Measurements from ENCODE around the gene EYA4.

Gene EYA4

DNA sequence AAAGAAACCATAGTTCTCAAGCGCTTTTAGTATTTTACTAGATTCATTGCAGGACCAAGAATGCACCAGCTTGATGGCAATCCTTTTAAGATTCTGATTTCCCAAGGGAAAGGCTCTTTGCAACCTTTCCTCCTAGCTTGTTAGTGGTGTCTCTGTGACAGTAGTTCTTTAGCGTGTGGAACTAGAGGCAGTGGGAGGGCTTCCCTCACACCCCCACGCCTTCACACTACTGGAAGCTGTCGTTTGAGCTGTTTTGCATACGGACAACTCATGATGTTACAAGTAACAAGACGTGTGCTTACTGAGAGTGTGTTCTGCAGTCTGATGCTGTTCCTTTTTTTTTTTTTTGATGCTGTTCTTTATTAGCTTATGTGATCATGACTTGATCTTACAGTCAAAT, 34.1 kb downstream of the EYA4 start:
- H3K23ac ChIP-seq (ENCODE audit: low read length), result no peak overlapping the region
- no peaks in the 10 kb centered on the region for H3K4me1 ChIP-seq (ENCODE audit: control insufficient read depth in 1 of 2, insufficient read depth in 2 of 2, low read length in 2 of 2)
- H3K9me3 ChIP-seq (ENCODE audit: insufficient read depth, low read depth, low read length), result no peaks in the 10 kb centered on the region
- no peak overlapping the region for H2AFZ ChIP-seq (ENCODE audit: insufficient read depth, low read length, poor library complexity)
- H3K18ac ChIP-seq (ENCODE audit: low read length), result no peak overlapping the region
- no peak overlapping the region for H2BK5ac ChIP-seq (ENCODE audit: low read depth, low read length, poor library complexity)
- H4K8ac ChIP-seq (ENCODE audit: low read depth, low read length), result no peak overlapping the region
- no peak for DNase-seq
- H3K27ac ChIP-seq (ENCODE audit: low read depth, low read length), result no peak overlapping the region
- H3K27me3 ChIP-seq (ENCODE audit: insufficient read depth, low read length), result no peaks in the 10 kb centered on the region
- no peak overlapping the region for H4K91ac ChIP-seq (ENCODE audit: low read depth, low read length)
- no peak overlapping the region for H4K12ac ChIP-seq (ENCODE audit: low read depth, low read length)
- H3K4ac ChIP-seq (ENCODE audit: low read depth, low read length), result no peak overlapping the region
- no CpG with 5 or more reads among the region's 6 CpGs for WGBS (ENCODE audit: extremely low coverage, insufficient coverage, insufficient read length)
- H3K14ac ChIP-seq (ENCODE audit: low read length), result no peak overlapping the region
- no peak overlapping the region for H2BK12ac ChIP-seq (ENCODE audit: low read length)
- H3K79me2 ChIP-seq (ENCODE audit: control insufficient read depth, insufficient read depth, low read length, poor library complexity), result no peaks in the 10 kb centered on the region
- no peak overlapping the region for H2AK5ac ChIP-seq (ENCODE audit: low read length)
- H3K9ac ChIP-seq (ENCODE audit: low read length), result no peak overlapping the region
- no peaks in the 10 kb centered on the region for H3K36me3 ChIP-seq (ENCODE audit: control insufficient read depth in 1 of 2, insufficient read depth in 2 of 2, low read length in 2 of 2)
- no peak overlapping the region for H2BK120ac ChIP-seq (ENCODE audit: insufficient read depth, low read length, poor library complexity)
- no peaks in the 10 kb centered on the region for H3K79me1 ChIP-seq (ENCODE audit: low read length)
- H3K4me3 ChIP-seq (ENCODE audit: low read depth, low read length), result no peak overlapping the region
- no peak overlapping the region for H3K4me2 ChIP-seq (ENCODE audit: low read length)

DNA sequence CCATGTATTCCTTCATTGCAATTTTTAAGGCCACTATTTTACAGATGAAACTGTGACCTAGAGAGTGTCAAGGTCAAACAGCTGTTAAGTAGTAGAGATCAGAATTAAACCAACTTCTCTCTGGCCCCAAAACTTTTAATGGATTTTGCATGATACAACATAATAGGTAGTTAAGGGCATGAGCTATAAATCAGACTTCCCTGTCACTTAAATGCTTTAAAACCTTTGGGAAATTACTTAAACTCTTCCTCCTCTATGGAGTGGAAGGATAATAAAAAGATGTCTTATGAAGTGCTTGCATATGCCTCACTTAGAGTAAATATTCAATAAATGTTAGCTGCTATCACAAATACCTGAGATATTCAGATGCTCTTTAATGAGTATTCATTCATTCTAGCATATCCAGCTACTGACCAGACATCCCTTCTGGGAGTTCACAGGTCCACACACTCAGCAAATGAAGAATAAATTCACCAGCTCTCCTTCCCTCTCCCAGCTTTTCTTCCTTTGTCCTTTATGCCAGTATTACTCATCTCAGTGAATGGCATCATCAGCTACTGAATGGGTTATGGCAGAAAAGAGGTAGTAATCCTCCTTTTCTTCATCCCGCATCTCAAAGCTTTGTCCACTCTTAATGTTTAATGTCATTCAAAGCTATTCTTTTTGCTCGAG, 36.2 kb downstream of the EYA4 start:
- no peak overlapping the region for H3K14ac ChIP-seq (ENCODE audit: low read length)
- no peak overlapping the region for H2AK5ac ChIP-seq (ENCODE audit: low read length)
- no peak overlapping the region for H3K27ac ChIP-seq (ENCODE audit: low read depth, low read length)
- no peak overlapping the region for H2AFZ ChIP-seq (ENCODE audit: insufficient read depth, low read length, poor library complexity)
- no peak overlapping the region for H3K9ac ChIP-seq (ENCODE audit: low read length)
- no peak overlapping the region for H3K4me2 ChIP-seq (ENCODE audit: low read length)
- no peak overlapping the region for H4K12ac ChIP-seq (ENCODE audit: low read depth, low read length)
- H3K23ac ChIP-seq (ENCODE audit: low read length), result no peak overlapping the region
- no peak for DNase-seq
- no peaks in the 10 kb centered on the region for H3K79me2 ChIP-seq (ENCODE audit: control insufficient read depth, insufficient read depth, low read length, poor library complexity)
- H3K4ac ChIP-seq (ENCODE audit: low read depth, low read length), result no peak overlapping the region
- H3K9me3 ChIP-seq (ENCODE audit: insufficient read depth, low read depth, low read length), result no peaks in the 10 kb centered on the region
- H3K4me1 ChIP-seq (ENCODE audit: control insufficient read depth in 1 of 2, insufficient read depth in 2 of 2, low read length in 2 of 2), result no peaks in the 10 kb centered on the region
- no CpG with 5 or more reads among the region's 2 CpGs for WGBS (ENCODE audit: extremely low coverage, insufficient coverage, insufficient read length)
- no peak overlapping the region for H4K8ac ChIP-seq (ENCODE audit: low read depth, low read length)
- no peaks in the 10 kb centered on the region for H3K79me1 ChIP-seq (ENCODE audit: low read length)
- no peak overlapping the region for H3K4me3 ChIP-seq (ENCODE audit: low read depth, low read length)
- no peak overlapping the region for H2BK5ac ChIP-seq (ENCODE audit: low read depth, low read length, poor library complexity)
- H3K27me3 ChIP-seq (ENCODE audit: insufficient read depth, low read length), result no peaks in the 10 kb centered on the region
- H3K36me3 ChIP-seq (ENCODE audit: control insufficient read depth in 1 of 2, insufficient read depth in 2 of 2, low read length in 2 of 2), result no peaks in the 10 kb centered on the region
- no peak overlapping the region for H2BK12ac ChIP-seq (ENCODE audit: low read length)
- H3K18ac ChIP-seq (ENCODE audit: low read length), result no peak overlapping the region
- H2BK120ac ChIP-seq (ENCODE audit: insufficient read depth, low read length, poor library complexity), result no peak overlapping the region
- H4K91ac ChIP-seq (ENCODE audit: low read depth, low read length), result no peak overlapping the region

DNA sequence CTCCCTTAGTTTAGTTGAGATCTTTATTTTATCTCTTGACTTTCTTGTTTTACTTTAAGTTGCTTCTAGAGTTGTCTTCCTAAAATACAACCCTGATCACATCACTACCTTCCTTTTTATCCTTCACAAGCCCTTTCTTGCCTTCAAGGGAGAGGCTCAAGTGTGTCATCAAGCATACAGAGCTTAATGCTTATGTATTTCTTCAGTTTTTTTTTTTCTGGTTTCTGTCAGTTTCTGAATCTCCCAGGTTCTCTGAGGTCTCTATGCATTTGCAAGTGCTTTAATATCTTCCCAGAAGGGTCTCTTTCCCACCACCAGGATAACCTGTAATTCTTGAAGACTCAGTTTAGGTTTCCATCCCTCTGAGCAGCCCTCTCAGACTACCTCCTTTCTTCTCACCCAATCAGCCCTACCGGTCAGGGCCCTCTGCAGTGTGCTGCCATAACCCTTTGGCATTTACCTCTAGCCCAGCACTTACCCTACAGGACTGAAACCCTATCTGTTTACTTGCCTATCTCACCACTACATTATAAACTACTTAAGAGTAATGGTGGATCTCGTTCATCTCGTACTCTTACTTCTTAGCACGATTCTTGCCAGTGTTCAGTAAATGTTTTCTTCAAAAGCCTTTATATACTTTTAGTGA, 36.9 kb downstream of the EYA4 start:
- Histone ChIP-seq H3K18ac (ENCODE audit: low read length) (no peak overlapping the region), H3K14ac (ENCODE audit: low read length) (no peak overlapping the region), H2BK5ac (ENCODE audit: low read depth, low read length, poor library complexity) (no peak overlapping the region), H4K8ac (ENCODE audit: low read depth, low read length) (no peak overlapping the region), H3K36me3 (ENCODE audit: control insufficient read depth in 1 of 2, insufficient read depth in 2 of 2, low read length in 2 of 2) (no peaks in the 10 kb centered on the region), H4K12ac (ENCODE audit: low read depth, low read length) (no peak overlapping the region), H3K9ac (ENCODE audit: low read length) (no peak overlapping the region), H3K4me1 (ENCODE audit: control insufficient read depth in 1 of 2, insufficient read depth in 2 of 2, low read length in 2 of 2) (no peaks in the 10 kb centered on the region), H2AK5ac (ENCODE audit: low read length) (no peak overlapping the region), H4K91ac (ENCODE audit: low read depth, low read length) (no peak overlapping the region), H3K23ac (ENCODE audit: low read length) (no peak overlapping the region), H3K4me2 (ENCODE audit: low read length) (no peak overlapping the region), H3K4me3 (ENCODE audit: low read depth, low read length) (no peak overlapping the region), H3K4ac (ENCODE audit: low read depth, low read length) (no peak overlapping the region), H2BK12ac (ENCODE audit: low read length) (no peak overlapping the region), H3K27me3 (ENCODE audit: insufficient read depth, low read length) (no peaks in the 10 kb centered on the region), H3K27ac (ENCODE audit: low read depth, low read length) (no peak overlapping the region), H3K79me1 (ENCODE audit: low read length) (no peaks in the 10 kb centered on the region), H3K9me3 (ENCODE audit: insufficient read depth, low read depth, low read length) (no peaks in the 10 kb centered on the region), H2AFZ (ENCODE audit: insufficient read depth, low read length, poor library complexity) (no peak overlapping the region), H3K79me2 (ENCODE audit: control insufficient read depth, insufficient read depth, low read length, poor library complexity) (no peaks in the 10 kb centered on the region), H2BK120ac (ENCODE audit: insufficient read depth, low read length, poor library complexity) (no peak overlapping the region)
- no CpG with 5 or more reads among the region's 4 CpGs for WGBS (ENCODE audit: extremely low coverage, insufficient coverage, insufficient read length)
- DNase-seq, result no peak

DNA sequence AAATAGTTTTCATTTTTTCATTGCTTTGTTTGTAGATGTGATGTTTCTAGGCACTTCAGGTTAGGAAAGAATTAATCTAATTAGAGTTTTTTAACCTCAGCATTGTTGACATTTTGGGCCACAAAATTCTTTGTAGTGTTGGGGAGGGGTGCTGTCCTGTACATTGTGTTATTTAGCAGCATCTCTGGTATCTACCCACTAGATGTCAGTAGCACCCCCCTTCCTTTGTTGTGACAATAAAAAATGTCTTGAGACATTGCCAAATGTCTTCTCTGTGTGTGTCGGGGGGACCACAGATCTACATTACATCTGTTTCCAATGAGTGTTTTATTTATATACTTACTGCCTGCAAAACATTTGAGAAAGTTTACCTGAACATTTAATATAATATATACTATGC, 45.6 kb downstream of the EYA4 start:
- Histone ChIP-seq H3K9me3 (ENCODE audit: insufficient read depth, low read depth, low read length) (no peaks in the 10 kb centered on the region), H3K27ac (ENCODE audit: low read depth, low read length) (no peak overlapping the region), H3K79me1 (ENCODE audit: low read length) (no peaks in the 10 kb centered on the region), H4K91ac (ENCODE audit: low read depth, low read length) (no peak overlapping the region), H3K4me3 (ENCODE audit: low read depth, low read length) (no peak overlapping the region), H3K4me2 (ENCODE audit: low read length) (no peak overlapping the region), H3K4me1 (ENCODE audit: control insufficient read depth in 1 of 2, insufficient read depth in 2 of 2, low read length in 2 of 2) (no peaks in the 10 kb centered on the region), H4K8ac (ENCODE audit: low read depth, low read length) (no peak overlapping the region), H3K18ac (ENCODE audit: low read length) (no peak overlapping the region), H3K4ac (ENCODE audit: low read depth, low read length) (no peak overlapping the region), H2BK5ac (ENCODE audit: low read depth, low read length, poor library complexity) (no peak overlapping the region), H4K12ac (ENCODE audit: low read depth, low read length) (no peak overlapping the region), H3K9ac (ENCODE audit: low read length) (no peak overlapping the region), H2AFZ (ENCODE audit: insufficient read depth, low read length, poor library complexity) (no peak overlapping the region), H3K23ac (ENCODE audit: low read length) (no peak overlapping the region), H2AK5ac (ENCODE audit: low read length) (no peak overlapping the region), H2BK120ac (ENCODE audit: insufficient read depth, low read length, poor library complexity) (no peak overlapping the region), H3K36me3 (ENCODE audit: control insufficient read depth in 1 of 2, insufficient read depth in 2 of 2, low read length in 2 of 2) (no peaks in the 10 kb centered on the region), H3K79me2 (ENCODE audit: control insufficient read depth, insufficient read depth, low read length, poor library complexity) (no peaks in the 10 kb centered on the region), H3K27me3 (ENCODE audit: insufficient read depth, low read length) (no peaks in the 10 kb centered on the region), H2BK12ac (ENCODE audit: low read length) (no peak overlapping the region), H3K14ac (ENCODE audit: low read length) (no peak overlapping the region)
- no peak for DNase-seq
- no CpG with 5 or more reads among the region's 1 CpG for WGBS (ENCODE audit: extremely low coverage, insufficient coverage, insufficient read length)
